GM19397 (cell line): ENCODE results near the gene SHC1.

Experiments used
- ATAC-seq: cut with Tn5 transposase; IDR thresholded peaks from one replicate; pipeline ENCODE4 v1.9.1; 2021; ENCODE audit warnings: mild to moderate bottlenecking, moderate library complexity; ENCODE audit not compliant: unreplicated experiment

SHC1 gene

DNA sequence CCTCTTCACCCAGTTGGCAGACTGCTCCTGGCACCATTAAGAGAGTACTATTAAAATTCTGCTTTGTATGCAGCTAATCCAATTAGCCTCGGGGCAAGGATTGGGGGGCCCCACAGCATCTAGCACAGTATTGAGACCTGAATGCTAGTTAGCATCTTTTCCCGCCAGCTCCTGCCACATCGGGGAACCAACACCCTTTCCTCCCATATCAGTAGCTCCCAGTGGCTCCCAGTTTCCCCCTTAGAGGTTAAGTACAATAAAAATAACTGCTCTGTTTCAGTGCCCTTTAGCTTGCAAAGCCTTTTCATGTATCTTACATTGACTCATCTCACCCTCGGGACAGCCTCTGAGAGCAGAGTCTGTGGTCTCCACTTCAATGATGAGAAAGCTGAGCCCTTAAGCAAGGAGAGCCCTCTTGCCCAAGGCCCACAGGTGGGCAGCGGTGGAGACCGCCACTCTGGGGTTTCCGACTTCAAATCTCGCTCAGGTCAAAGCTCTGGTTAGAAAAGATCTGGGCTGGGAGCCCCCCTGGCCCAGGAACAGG lies 29.8 kb downstream of the SHC1 start:
- ATAC-seq: no peak

DNA sequence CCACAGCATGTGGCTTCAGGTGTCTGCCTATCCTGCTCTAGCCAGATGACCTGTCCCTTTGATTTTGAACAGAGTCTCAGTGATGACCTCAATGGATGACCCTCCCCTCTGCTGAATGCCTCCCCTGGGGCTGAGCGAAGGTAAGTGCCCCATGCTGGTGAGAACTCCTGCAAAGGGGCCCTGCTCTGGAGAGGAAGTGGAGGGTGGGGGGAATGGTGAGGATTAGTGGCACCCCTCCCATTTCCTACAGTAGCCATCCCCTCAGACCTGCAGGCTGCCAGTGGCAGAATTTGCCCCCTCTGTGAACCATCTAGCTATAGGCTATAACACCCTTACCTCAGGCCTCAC lies 30.4 kb downstream of the SHC1 start:
- no peak for ATAC-seq

DNA sequence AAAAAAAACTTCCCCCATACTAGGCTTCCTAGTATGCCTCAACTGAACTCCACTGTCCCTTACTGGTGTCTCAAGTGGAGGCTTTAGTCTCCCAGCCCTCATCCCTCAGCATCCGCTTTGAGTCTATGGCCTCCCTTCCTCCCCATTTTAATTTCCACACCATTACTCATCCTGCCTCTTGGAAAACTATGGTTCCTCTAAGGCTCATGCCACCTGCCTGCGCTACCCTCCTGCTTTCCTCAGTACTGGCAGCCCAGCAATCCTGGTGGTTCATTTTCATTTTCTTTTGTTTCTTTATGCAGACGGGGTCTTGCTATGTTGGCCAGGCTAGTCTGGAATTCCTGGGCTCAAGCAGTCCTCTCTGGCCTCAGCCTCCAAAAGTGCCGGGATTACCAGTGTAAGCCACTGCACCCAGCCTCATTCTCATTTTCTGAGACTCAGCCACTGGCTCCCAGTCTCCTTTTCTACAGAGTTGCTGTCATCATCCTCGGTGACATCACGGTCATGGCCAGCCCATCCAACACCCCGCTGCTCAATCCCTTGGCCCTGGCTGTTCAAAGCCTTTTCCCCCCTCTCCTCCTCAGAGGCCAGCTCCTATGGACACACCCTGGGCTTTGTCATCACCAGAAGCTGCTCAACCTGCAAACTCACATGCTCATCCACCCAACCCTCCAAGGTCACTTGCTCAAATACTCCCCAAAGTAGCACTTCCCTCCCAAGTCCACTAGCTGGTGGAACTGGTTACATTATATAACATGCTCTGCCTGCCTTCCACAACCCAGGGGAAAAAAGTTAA lies 31.7 kb downstream of the SHC1 start:
- no peak for ATAC-seq

DNA sequence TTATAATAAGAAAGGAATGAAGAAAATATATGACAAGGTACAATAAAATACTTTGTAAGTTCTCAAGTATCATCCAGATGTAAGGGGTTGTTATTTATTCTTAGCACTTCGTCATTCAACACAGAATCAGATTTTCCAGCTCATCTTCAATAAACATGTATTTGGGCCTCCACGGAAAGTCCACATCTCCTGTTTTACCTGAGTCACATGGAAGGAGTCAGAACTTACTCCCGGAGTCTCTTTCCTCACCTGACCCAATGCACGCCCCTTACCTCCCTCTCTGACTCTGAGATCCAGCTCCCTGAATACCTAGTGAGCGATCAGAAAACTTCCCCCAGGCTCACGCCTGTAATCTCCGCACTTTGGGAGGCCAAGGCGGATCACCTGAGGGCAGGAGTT lies 32.6 kb downstream of the SHC1 start:
- no peak for ATAC-seq

DNA sequence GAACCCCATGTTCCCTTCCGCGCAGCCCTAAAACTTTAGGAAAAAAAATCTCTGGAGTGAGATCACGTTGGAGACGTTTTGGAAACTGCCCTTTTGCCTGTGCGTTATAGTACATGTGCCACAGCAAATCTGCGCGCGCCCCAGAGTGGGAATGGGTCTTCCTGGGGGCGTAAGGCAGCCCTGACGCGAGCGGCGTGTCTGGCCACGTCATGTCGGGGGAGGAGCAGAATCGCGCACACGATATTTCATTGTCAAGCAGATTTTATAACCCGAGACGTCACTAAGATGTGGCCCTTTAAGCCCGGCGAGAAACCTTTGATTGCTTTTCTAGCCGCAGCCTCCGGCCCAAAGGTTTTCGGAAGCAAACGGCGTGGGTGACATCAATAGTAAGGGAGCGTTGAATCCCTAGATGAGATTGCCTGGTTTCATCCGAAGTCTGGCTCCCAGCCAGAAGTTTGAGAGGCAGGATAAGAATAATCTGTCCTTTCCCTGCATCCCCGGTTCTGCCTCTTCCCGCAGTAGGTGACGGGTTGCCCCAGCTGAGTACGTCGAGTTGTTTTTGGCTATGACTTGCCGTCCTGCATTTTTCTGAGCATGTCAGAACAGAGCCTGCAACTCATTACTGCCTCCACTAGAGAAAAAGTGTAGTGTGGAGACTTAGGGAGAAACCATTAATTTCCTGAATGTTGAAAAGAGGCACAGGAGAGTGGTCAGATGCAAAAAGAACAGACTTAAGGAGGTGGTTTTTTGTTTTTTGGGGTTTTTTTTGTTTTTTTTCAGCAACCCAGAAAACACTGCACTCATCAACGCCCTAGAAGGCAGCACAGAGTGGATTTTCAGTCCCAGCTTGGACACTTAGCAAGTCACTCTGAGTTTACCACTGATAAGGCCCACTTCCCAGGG lies 33.2 kb downstream of the SHC1 start:
- ATAC-seq: peak; percentile 66

DNA sequence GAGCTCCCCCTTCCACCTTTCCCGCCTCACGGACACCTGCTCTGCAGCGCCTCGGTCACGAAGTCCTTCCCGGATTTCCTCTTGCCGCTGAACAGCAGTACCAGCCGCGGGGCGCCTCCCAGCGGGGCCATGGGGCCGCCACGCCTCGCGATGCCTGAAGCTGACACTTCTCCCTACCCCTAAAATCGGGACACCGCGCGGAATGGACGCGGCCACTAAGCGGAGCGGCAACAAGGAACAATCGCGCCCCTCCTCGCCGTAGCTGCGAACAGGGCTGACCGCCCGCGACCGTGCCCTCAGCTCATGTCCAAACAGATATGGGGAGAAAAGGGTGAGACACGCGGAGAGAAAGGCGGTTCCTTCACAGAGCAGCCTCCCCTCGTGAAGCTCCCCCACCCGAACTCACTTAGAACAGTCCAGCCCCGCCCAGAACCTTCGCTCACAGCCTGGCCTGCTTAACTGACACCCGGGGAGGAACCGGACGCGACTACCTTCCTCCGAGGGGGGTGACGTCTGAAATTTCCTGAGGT lies 33.9 kb downstream of the SHC1 start, which contains the start of gene PMVK:
PMVK (minus strand) TSS at position 165 of the 530 bp plus-strand sequence; CDS start at position 131, 34 bp downstream.
- ATAC-seq: peak; percentile 79

DNA sequence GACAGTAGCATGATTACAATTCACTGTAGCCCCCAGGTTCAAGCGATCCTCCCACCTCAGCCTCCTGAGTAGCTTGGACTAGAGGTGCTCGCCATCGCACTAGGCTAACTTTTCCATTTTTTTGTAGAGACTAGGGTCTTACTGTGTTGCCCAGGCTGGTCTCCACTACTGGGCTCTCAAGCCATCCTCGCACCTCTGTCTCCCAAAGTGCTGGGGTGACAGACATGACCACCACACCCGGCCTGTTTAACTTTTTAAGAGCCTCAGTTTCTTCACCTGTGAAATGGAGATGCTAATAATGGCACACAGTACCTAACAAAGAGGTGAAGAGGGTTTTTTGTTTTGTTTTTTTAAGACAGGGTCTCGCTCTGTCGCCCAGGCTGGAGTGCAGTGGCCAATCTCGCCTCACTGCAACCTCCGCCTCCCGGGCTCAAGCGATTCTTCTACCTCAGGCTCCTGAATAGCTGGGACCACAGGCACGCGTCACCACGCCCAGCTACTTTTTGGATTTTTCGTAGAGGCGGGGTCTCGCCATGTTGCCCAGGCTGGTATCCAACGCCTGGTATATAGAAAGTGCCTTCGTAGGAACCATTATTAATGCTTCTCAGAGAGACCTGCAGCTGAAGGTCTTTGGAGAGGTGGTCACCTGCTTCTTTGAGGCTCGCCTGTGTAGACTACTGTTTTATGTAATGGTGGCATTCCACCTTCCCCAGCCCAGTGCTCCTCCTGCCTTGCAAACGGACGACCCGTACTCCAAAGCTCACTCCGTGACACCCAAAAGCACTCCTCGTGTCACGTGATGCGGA lies 34.6 kb downstream of the SHC1 start:
- no peak for ATAC-seq

DNA sequence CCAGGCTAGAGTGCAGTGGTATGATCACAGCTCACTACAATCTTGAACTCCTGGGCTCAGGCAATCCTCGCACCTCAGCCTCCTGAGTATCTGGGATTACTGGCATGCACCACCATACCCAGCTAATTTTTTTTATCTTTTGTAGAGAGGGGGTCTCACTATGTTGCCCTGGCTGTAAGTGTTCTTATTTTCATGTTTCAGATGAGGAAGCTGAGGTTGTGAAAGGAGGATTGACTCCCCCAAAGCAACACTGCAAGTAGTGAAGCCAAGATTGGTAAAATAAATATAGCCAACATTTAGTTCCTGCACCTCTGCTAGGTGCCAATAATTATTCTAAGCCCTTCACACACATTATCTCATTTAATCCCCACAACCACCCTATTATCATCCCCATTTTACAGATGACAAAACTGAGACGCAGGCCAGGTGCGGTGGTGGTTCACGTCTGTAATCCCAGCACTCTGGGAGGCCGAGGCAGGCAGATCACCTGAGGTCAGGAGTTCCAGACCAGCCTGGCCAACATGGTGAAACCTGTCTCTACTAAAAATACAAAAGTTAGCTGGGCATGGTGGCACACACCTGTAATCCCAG lies 36.1 kb downstream of the SHC1 start:
- no peak for ATAC-seq

DNA sequence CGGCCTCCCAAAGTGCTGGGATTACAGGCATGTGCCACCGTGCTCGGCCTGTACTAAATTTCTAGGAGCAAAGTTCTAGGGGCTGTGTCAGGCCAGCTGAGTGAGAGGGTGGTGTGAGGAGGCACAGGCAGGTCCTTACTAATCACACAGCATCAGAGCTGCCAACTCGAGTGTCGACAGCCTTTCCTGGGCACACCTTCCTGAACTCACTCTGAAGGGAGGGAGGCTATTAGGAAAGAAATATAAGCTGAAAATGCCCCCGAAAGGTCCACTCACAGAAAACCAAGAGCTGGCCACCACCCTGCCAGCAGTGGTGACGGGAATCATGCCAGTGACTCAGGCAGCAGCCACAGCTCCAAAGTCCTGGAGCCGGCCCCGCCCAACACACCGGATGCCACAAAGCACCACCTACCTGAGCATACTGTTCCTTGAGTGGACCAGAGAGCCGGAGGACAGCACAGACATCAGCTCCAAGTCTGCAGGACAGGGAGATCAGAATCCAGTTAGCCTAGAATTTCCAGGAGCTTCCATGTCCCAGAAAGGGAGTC lies 38.5 kb downstream of the SHC1 start:
- no peak for ATAC-seq

DNA sequence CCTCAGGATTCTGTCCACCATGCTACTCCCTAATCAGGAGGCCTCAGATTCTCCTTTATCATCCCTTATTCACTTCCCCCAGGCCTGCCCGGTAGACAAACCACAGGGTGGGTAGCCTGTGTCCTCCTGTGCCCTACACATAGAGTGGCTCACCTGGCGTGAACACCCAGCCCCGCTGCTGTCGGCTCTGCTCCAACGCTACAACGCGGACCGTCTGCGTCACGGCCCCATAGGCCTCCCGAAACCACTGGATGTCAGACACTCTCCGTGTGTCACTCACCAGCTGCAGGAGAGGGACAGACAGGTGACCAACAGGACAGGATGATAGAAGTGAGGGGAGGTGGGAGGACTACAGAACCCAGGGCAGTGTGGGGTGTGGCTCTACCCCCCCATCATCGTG lies 44.3 kb downstream of the SHC1 start:
- ATAC-seq: no peak

DNA sequence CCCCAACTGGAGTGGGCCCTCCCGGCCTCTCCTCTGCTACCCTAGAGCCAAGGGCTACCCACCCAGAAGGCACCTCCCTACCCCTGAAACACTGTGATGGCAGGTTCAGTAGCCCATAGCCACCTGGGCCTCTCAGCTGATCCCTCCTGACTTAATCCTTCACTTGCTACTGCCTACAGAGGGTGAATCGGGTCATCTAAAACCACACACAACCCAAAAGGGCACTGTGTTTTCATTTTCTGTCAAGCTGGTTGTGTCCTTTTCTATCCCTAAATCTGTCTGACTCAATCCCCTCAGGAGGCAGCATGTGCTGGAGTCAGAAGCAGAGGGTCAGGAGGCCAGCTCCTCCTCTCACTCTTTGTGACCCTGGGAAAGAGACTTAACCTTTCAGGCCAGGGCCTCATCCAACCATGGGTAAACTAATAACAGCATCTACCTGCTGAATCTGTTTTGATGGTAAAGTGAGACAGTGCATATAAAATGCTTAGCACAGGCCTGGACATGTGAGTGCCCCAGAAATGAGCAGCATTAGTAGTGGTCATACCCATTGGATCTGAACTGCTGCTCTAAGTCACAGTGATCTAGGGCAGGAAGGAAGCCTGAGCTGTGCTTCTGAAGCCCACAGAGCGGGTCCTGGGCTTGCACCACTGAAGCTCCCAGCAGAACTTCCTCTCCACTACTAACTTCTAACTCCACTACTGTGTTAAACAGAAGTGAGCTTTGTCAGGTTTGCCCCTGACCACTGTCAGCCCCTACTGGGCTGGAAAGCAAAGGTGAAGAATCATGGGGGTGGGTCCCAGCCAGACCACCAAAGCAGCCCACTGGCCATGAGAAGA lies 45.0 kb downstream of the SHC1 start:
- ATAC-seq: no peak

DNA sequence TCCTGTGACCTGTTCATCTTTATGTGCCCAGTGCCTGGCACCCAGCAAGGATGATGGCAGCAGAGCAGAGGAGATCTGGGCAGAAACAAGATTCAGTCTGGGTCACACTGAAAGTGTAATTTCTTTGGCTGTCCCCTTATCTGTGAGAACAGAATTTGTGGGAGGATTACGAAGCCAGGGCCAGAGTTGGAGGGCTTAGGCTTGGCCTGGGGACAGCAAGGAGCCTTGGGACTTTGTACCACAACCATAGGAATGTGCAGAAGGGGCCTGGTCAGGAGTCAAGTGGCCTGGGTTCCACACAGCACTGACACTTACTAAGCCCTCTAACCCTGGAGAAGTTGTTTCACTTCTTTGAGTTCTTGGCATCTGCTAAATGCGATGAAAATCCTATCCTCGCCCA lies 46.9 kb downstream of the SHC1 start:
- ATAC-seq: no peak

DNA sequence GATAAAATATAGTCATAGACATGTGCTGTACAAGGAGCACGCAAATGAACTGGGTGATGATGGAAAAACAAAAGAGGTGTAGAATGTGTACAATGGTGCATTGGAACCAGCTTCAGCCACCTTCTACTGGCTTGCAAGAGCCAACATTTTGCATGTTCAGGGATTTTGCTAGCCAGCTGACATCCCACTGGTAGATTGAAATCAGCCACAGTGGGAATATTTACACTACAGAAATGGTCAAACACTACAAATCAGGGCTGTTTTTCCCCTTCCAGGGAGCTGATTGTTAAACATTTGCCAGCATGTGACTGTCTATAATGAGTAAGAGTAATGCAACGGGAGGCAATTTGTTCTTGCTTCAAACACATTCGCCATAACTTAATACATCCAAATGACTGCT lies 57.3 kb downstream of the SHC1 start:
- ATAC-seq: no peak

DNA sequence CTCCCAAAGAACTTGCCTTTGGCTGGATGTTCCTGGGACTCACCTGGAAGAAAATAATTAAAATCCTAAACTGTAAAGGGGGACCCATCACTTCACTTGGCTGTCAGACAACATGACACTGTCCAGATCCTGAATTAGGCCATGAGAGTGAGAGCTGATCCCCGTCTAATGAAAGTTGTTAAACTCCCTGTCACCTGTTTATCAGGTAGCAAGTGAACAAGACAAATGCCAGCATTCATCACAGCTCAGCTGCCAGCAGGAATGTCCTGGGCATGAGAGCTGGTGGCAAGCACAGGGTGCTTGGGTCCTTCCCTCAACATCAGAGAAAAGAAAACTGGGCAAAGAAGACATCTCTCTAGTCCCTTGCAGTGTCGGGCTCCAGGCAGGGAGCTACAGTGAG lies 57.8 kb downstream of the SHC1 start:
- no peak for ATAC-seq
